ENCODE results near the gene KCNC1. TPM values are rescaled to one million over a fixed set of nuclear protein-coding genes. Genes with fewer than 3 reads are reported as not detected.

KCNC1 gene
- total and polyA plus RNA-seq, 2 experiments from 2014 or later, result 0.11 TPM; not detected in 1

DNA sequence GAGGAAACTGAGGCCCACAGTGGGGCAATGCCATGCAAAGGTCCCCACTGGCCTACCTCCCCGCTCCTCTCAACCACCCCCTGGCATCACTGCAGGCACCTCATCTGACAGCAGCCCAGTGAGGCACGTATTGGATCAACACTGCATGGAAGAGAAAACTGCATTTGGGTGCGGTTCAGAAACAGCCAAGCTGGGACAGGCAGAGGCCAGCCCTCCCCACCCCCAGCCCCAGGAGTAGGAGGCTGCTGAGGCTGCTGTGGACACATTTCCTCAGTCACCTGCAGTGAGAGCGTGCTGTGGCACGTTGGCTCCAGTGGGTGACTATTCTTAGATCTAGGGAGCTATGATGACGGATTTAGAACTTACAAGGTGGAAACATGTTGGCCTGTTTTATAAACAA, 63.7 kb downstream of the KCNC1 start:
- no peak overlapping the region for H3K27ac Mint-ChIP-seq
- Histone ChIP-seq H3K36me3 (ENCODE audit: insufficient read depth) (no peaks in the 10 kb centered on the region), H3K4me2 (no peak overlapping the region), H3K4me3 (no peak overlapping the region), H3F3A (replicated peaks; ENCODE audit: low read depth) (no peaks in the 10 kb centered on the region), H3K27ac (ENCODE audit: low read depth) (no peak overlapping the region), H3K79me2 (replicated peaks; ENCODE audit: insufficient read depth) (no peaks in the 10 kb centered on the region), H3K4me1 (ENCODE audit: insufficient read depth) (peaks cover 10% of the 10 kb centered on the region), H2AFZ (no peak overlapping the region), H3K9me2 (ENCODE audit: insufficient read depth) (0 out of 2 replicates have a peak, but pooled peaks cover 5% of the 10 kb centered on the region), H3K27me3 (ENCODE audit: insufficient read depth) (no peaks in the 10 kb centered on the region), H4K20me1 (replicated peaks; ENCODE audit: insufficient read depth) (0 out of 2 replicates have a peak, but pooled peaks cover 3% of the 10 kb centered on the region)
- H3K4me3 Mint-ChIP-seq, result no peak overlapping the region
- peaks cover 14% of the 10 kb centered on the region for H3K27me3 Mint-ChIP-seq (ENCODE audit: insufficient read depth, low read depth, poor library complexity)
- DNase-seq (ENCODE audit: low spot score) (no peak), ATAC-seq (no peak)
- H3K4me1 Mint-ChIP-seq, result peaks cover 16% of the 10 kb centered on the region
- H3K36me3 Mint-ChIP-seq (ENCODE audit: low read depth), result peaks cover 5% of the 10 kb centered on the region; the same call in 1 of the 3 replicates
- TF ChIP-seq ZNF331 (CRISPR knock-in tag; IDR thresholded peaks at IDR 0.05; ENCODE audit: low read depth), result no peak
- TF ChIP-seq EZH2 (IDR thresholded peaks at IDR 0.05; ENCODE audit: low read depth, unreplicated experiment), result no peak
- no peak for TF ChIP-seq NANOG (IDR thresholded peaks at IDR 0.05; ENCODE audit: borderline replicate concordance)
- TF ChIP-seq CREB1 (CRISPR knock-in tag; IDR thresholded peaks at IDR 0.05; ENCODE audit: low read depth), result no peak
- TF ChIP-seq STAT1 (IDR thresholded peaks at IDR 0.05; ENCODE audit: unreplicated experiment), result no peak
- no peak for TF ChIP-seq ZNF114 (CRISPR knock-in tag; IDR thresholded peaks at IDR 0.05)
- no peak for TF ChIP-seq JUNB (IDR thresholded peaks at IDR 0.05; ENCODE audit: unreplicated experiment)
- TF ChIP-seq, protein P1, sequence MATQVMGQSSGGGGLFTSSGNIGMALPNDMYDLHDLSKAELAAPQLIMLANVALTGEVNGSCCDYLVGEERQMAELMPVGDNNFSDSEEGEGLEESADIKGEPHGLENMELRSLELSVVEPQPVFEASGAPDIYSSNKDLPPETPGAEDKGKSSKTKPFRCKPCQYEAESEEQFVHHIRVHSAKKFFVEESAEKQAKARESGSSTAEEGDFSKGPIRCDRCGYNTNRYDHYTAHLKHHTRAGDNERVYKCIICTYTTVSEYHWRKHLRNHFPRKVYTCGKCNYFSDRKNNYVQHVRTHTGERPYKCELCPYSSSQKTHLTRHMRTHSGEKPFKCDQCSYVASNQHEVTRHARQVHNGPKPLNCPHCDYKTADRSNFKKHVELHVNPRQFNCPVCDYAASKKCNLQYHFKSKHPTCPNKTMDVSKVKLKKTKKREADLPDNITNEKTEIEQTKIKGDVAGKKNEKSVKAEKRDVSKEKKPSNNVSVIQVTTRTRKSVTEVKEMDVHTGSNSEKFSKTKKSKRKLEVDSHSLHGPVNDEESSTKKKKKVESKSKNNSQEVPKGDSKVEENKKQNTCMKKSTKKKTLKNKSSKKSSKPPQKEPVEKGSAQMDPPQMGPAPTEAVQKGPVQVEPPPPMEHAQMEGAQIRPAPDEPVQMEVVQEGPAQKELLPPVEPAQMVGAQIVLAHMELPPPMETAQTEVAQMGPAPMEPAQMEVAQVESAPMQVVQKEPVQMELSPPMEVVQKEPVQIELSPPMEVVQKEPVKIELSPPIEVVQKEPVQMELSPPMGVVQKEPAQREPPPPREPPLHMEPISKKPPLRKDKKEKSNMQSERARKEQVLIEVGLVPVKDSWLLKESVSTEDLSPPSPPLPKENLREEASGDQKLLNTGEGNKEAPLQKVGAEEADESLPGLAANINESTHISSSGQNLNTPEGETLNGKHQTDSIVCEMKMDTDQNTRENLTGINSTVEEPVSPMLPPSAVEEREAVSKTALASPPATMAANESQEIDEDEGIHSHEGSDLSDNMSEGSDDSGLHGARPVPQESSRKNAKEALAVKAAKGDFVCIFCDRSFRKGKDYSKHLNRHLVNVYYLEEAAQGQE (IDR thresholded peaks at IDR 0.05; ENCODE audit: unreplicated experiment), result no peak
- no peak for TF ChIP-seq POLR2AphosphoS5 (IDR thresholded peaks at IDR 0.05; ENCODE audit: low read depth)
- TF ChIP-seq, protein P2, sequence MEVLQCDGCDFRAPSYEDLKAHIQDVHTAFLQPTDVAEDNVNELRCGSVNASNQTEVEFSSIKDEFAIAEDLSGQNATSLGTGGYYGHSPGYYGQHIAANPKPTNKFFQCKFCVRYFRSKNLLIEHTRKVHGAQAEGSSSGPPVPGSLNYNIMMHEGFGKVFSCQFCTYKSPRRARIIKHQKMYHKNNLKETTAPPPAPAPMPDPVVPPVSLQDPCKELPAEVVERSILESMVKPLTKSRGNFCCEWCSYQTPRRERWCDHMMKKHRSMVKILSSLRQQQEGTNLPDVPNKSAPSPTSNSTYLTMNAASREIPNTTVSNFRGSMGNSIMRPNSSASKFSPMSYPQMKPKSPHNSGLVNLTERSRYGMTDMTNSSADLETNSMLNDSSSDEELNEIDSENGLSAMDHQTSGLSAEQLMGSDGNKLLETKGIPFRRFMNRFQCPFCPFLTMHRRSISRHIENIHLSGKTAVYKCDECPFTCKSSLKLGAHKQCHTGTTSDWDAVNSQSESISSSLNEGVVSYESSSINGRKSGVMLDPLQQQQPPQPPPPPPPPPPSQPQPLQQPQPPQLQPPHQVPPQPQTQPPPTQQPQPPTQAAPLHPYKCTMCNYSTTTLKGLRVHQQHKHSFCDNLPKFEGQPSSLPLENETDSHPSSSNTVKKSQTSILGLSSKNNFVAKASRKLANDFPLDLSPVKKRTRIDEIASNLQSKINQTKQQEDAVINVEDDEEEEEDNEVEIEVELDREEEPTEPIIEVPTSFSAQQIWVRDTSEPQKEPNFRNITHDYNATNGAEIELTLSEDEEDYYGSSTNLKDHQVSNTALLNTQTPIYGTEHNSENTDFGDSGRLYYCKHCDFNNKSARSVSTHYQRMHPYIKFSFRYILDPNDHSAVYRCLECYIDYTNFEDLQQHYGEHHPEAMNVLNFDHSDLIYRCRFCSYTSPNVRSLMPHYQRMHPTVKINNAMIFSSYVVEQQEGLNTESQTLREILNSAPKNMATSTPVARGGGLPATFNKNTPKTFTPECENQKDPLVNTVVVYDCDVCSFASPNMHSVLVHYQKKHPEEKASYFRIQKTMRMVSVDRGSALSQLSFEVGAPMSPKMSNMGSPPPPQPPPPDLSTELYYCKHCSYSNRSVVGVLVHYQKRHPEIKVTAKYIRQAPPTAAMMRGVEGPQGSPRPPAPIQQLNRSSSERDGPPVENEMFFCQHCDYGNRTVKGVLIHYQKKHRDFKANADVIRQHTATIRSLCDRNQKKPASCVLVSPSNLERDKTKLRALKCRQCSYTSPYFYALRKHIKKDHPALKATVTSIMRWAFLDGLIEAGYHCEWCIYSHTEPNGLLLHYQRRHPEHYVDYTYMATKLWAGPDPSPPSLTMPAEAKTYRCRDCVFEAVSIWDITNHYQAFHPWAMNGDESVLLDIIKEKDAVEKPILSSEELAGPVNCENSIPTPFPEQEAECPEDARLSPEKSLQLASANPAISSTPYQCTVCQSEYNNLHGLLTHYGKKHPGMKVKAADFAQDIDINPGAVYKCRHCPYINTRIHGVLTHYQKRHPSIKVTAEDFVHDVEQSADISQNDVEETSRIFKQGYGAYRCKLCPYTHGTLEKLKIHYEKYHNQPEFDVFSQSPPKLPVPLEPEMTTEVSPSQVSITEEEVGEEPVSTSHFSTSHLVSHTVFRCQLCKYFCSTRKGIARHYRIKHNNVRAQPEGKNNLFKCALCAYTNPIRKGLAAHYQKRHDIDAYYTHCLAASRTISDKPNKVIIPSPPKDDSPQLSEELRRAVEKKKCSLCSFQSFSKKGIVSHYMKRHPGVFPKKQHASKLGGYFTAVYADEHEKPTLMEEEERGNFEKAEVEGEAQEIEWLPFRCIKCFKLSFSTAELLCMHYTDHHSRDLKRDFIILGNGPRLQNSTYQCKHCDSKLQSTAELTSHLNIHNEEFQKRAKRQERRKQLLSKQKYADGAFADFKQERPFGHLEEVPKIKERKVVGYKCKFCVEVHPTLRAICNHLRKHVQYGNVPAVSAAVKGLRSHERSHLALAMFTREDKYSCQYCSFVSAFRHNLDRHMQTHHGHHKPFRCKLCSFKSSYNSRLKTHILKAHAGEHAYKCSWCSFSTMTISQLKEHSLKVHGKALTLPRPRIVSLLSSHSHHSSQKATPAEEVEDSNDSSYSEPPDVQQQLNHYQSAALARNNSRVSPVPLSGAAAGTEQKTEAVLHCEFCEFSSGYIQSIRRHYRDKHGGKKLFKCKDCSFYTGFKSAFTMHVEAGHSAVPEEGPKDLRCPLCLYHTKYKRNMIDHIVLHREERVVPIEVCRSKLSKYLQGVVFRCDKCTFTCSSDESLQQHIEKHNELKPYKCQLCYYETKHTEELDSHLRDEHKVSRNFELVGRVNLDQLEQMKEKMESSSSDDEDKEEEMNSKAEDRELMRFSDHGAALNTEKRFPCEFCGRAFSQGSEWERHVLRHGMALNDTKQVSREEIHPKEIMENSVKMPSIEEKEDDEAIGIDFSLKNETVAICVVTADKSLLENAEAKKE (CRISPR knock-in tag; IDR thresholded peaks at IDR 0.05), result no peak
- no peak for TF ChIP-seq EZH2phosphoT487 (IDR thresholded peaks at IDR 0.05; ENCODE audit: unreplicated experiment)
- TF ChIP-seq, protein P3, sequence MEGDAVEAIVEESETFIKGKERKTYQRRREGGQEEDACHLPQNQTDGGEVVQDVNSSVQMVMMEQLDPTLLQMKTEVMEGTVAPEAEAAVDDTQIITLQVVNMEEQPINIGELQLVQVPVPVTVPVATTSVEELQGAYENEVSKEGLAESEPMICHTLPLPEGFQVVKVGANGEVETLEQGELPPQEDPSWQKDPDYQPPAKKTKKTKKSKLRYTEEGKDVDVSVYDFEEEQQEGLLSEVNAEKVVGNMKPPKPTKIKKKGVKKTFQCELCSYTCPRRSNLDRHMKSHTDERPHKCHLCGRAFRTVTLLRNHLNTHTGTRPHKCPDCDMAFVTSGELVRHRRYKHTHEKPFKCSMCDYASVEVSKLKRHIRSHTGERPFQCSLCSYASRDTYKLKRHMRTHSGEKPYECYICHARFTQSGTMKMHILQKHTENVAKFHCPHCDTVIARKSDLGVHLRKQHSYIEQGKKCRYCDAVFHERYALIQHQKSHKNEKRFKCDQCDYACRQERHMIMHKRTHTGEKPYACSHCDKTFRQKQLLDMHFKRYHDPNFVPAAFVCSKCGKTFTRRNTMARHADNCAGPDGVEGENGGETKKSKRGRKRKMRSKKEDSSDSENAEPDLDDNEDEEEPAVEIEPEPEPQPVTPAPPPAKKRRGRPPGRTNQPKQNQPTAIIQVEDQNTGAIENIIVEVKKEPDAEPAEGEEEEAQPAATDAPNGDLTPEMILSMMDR (conservative IDR thresholded peaks at IDR 0.05; ENCODE audit: low read depth in 2 of 2), result no peak
- TF ChIP-seq, protein P4, sequence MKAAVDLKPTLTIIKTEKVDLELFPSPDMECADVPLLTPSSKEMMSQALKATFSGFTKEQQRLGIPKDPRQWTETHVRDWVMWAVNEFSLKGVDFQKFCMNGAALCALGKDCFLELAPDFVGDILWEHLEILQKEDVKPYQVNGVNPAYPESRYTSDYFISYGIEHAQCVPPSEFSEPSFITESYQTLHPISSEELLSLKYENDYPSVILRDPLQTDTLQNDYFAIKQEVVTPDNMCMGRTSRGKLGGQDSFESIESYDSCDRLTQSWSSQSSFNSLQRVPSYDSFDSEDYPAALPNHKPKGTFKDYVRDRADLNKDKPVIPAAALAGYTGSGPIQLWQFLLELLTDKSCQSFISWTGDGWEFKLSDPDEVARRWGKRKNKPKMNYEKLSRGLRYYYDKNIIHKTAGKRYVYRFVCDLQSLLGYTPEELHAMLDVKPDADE (IDR thresholded peaks at IDR 0.05), result no peak
- peaks cover 5% of the 10 kb centered on the region; the same call in 1 of the 3 replicates for H3K9me3 Mint-ChIP-seq

All from GM23338 (cell line).